ENCODE data around the gene MTHFD1L.
"Not testable (repeated sequence)": the region's sequence is repeated elsewhere in the genome, so short reads cannot be mapped to it uniquely, and the experiment has no call there.

MTHFD1L gene

GRCh38 chr6:150865406-150866146 is at the start of gene MTHFD1L:
MTHFD1L (plus strand) TSS chr6:150865702; CDS start chr6:150865823, 121 bp downstream.
- peak; percentile 90 for DNase-seq

GRCh38 chr6:150816554-150816953 is 48.9 kb upstream of the MTHFD1L start:
- not testable (repeated sequence) for DNase-seq

- DNase-seq = no peak
Measured at GRCh38 chr6:150822932-150823331, 42.6 kb upstream of the MTHFD1L start.

GRCh38 chr6:150826788-150827187 is 38.7 kb upstream of the MTHFD1L start:
- no peak for DNase-seq

- DNase-seq = not testable (repeated sequence)
Measured at GRCh38 chr6:150828107-150828506, 37.4 kb upstream of the MTHFD1L start.

GRCh38 chr6:150830439-150831165 is 34.9 kb upstream of the MTHFD1L start:
- DNase-seq = peak; percentile 65

- no peak for DNase-seq
Measured at GRCh38 chr6:150831577-150831976, 33.9 kb upstream of the MTHFD1L start.

- DNase-seq = no peak
Measured at GRCh38 chr6:150835620-150836019, 29.9 kb upstream of the MTHFD1L start.

- no peak for DNase-seq
Measured at GRCh38 chr6:150840185-150840584, 25.3 kb upstream of the MTHFD1L start.

- no peak for DNase-seq
Measured at GRCh38 chr6:150841189-150841588, 24.3 kb upstream of the MTHFD1L start.

GRCh38 chr6:150841697-150842096 is 23.8 kb upstream of the MTHFD1L start:
- no peak for DNase-seq

- no peak for DNase-seq
Measured at GRCh38 chr6:150844371-150844770, 21.1 kb upstream of the MTHFD1L start.

GRCh38 chr6:150846641-150847040 is 18.9 kb upstream of the MTHFD1L start:
- no peak for DNase-seq

- no peak for DNase-seq
Measured at GRCh38 chr6:150848400-150848799, 17.1 kb upstream of the MTHFD1L start.

GRCh38 chr6:150854392-150854791 is 11.1 kb upstream of the MTHFD1L start:
- DNase-seq = not testable (repeated sequence)

GRCh38 chr6:150855171-150855570 is 10.3 kb upstream of the MTHFD1L start:
- DNase-seq = not testable (repeated sequence)

GRCh38 chr6:150857062-150857944 is 8.2 kb upstream of the MTHFD1L start:
- DNase-seq = peak; percentile 95

- no peak for DNase-seq
Measured at GRCh38 chr6:150857945-150858308, 7.6 kb upstream of the MTHFD1L start.

GRCh38 chr6:150861448-150862168 is 3.9 kb upstream of the MTHFD1L start:
- not testable (repeated sequence) for DNase-seq

GRCh38 chr6:150863213-150863928 is 2.1 kb upstream of the MTHFD1L start:
- no peak for DNase-seq

- no peak for DNase-seq
Measured at GRCh38 chr6:150865043-150865405, 478 bp upstream of the MTHFD1L start.

All from kidney glomerular epithelial cell (primary cell).